IMR-90 (cell line): ENCODE data around the gene CMIP. TPM values are rescaled to one million over a fixed set of nuclear protein-coding genes. Genes with fewer than 3 reads are reported as not detected.

ENCODE experiments used
- ATAC-seq: fragments of 200-7000 bp; cut with Tn5 transposase; 2 replicates; pipeline ENCODE4 v1.9.1; 2020; ENCODE audit warnings: low read depth, mild to moderate bottlenecking, moderate library complexity
- BruUV-seq: library from RNA; stranded (reverse); fragments of 400-500 nt; replicated peaks from 2 replicates; lab custom pipeline; 2021; lab: Mats Ljungman, UMichigan
- CTCF ChIA-PET: fragments of 300-600 bp; formaldehyde crosslinking; extraction: SDS; loops from one replicate; lab custom pipeline; 2021; ENCODE audit warnings: antibody characterized with exemption; lab: Yijun Ruan, JAX
- POLR2A ChIA-PET: fragments of 300-600 bp; sonication (Branson Sonifier 250); formaldehyde crosslinking; loops from one replicate; lab custom pipeline; 2022; ENCODE audit warnings: antibody characterized with exemption; ENCODE audit not compliant: unreplicated experiment; lab: Charles Lee
- DNase-seq: peaks from one replicate; pipeline ENCODE4 v3.0.0; 2013
- H2AFZ ChIP-seq: replicated peaks from 2 replicates; pipeline ENCODE3; 2013; ENCODE audit warnings: low read length, mild to moderate bottlenecking; ENCODE audit not compliant: poor library complexity
- H2AK5ac ChIP-seq: 2 replicates; pipeline ENCODE4 v1.6.1; 2013; ENCODE audit warnings: low read depth, low read length, inconsistent platforms
- H2AK9ac ChIP-seq: replicated peaks from 2 replicates; pipeline ENCODE3; 2013; ENCODE audit warnings: mild to moderate bottlenecking, low read depth, low read length, moderate library complexity; ENCODE audit not compliant: poor library complexity
- H2BK120ac ChIP-seq: 2 replicates; pipeline ENCODE4 v1.6.1; 2013; ENCODE audit warnings: low read depth, low read length, inconsistent platforms
- H2BK15ac ChIP-seq: 3 replicates; pipeline ENCODE4 v1.6.1; 2013; ENCODE audit warnings: low read depth, low read length, inconsistent platforms
- H2BK20ac ChIP-seq: 2 replicates; pipeline ENCODE4 v1.6.1; 2013; ENCODE audit warnings: low read depth, mild to moderate bottlenecking, inconsistent platforms, low read length, moderate library complexity
- H2BK5ac ChIP-seq: 2 replicates; pipeline ENCODE4 v1.6.1; 2013; ENCODE audit warnings: mild to moderate bottlenecking, low read depth, low read length, inconsistent platforms; ENCODE audit not compliant: poor library complexity, severe bottlenecking
- H3K14ac ChIP-seq: replicated peaks from 2 replicates; pipeline ENCODE4 v1.6.1; 2013; ENCODE audit warnings: low read depth, low read length, inconsistent platforms
- H3K18ac ChIP-seq: 2 replicates; pipeline ENCODE4 v1.6.1; 2013; ENCODE audit warnings: low read depth, low read length, control low read depth
- H3K23ac ChIP-seq: 2 replicates; pipeline ENCODE4 v1.6.1; 2013; ENCODE audit warnings: low read depth, low read length, inconsistent platforms
- H3K27ac ChIP-seq: 2 replicates; pipeline ENCODE4 v1.5.1; 2013; ENCODE audit warnings: mild to moderate bottlenecking, control low read depth, low read length; ENCODE audit not compliant: insufficient read depth
- H3K27me3 ChIP-seq: 2 replicates; pipeline ENCODE4 v1.6.1; 2013; ENCODE audit warnings: low read length; ENCODE audit not compliant: control insufficient read depth, insufficient read depth
- H3K36me3 ChIP-seq: 2 replicates; pipeline ENCODE4 v1.6.1; 2013; ENCODE audit warnings: low read length, mixed read lengths; ENCODE audit not compliant: control insufficient read depth, insufficient read depth
- H3K4ac ChIP-seq: 2 replicates; pipeline ENCODE4 v1.6.1; 2013; ENCODE audit warnings: low read depth, low read length, inconsistent platforms
- H3K4me1 ChIP-seq: 2 replicates; pipeline ENCODE4 v1.6.1; 2013; ENCODE audit warnings: low read length, mixed read lengths; ENCODE audit not compliant: control insufficient read depth, insufficient read depth
- H3K4me2 ChIP-seq: 2 replicates; pipeline ENCODE4 v1.6.1; 2013; ENCODE audit warnings: low read depth, mild to moderate bottlenecking, control low read depth, low read length, moderate library complexity
- H3K4me3 ChIP-seq: 2 replicates; pipeline ENCODE4 v1.5.1; 2013; ENCODE audit warnings: low read depth, mild to moderate bottlenecking, control low read depth, low read length, moderate library complexity; ENCODE audit not compliant: insufficient read depth
- H3K56ac ChIP-seq: 2 replicates; pipeline ENCODE4 v1.6.1; 2013; ENCODE audit warnings: low read length, inconsistent platforms; ENCODE audit not compliant: insufficient read depth; ENCODE audit errors: extremely low read depth
- H3K79me1 ChIP-seq, 2 experiments: 2 replicates each; pipeline ENCODE4 v1.6.1; 2013; ENCODE audit warnings: low read length in 2 of 2, inconsistent platforms in 1 of 2, low read depth in 1 of 2
- H3K9ac ChIP-seq: 2 replicates; pipeline ENCODE4 v1.6.1; 2013; ENCODE audit warnings: low read depth, low read length, control low read depth
- H3K9me1 ChIP-seq: 2 replicates; pipeline ENCODE4 v1.6.1; 2013; ENCODE audit warnings: low read length, inconsistent platforms; ENCODE audit not compliant: insufficient read depth
- H3K9me3 ChIP-seq: 2 replicates; pipeline ENCODE4 v1.6.1; 2013; ENCODE audit warnings: low read length; ENCODE audit not compliant: control insufficient read depth, insufficient read depth
- H4K20me1 ChIP-seq: 2 replicates; pipeline ENCODE4 v1.6.1; 2013; ENCODE audit warnings: low read length, inconsistent platforms; ENCODE audit not compliant: insufficient read depth
- H4K5ac ChIP-seq: 2 replicates; pipeline ENCODE4 v1.6.1; 2013; ENCODE audit warnings: mild to moderate bottlenecking, low read depth, low read length, control low read depth
- H4K8ac ChIP-seq, 2 experiments: 2 replicates each; pipeline ENCODE4 v1.6.1; 2013; ENCODE audit warnings: low read depth in 2 of 2, low read length in 2 of 2, control low read depth in 1 of 2, inconsistent platforms in 1 of 2
- H4K91ac ChIP-seq: 2 replicates; pipeline ENCODE4 v1.6.1; 2013; ENCODE audit warnings: low read depth, low read length, inconsistent platforms; ENCODE audit not compliant: insufficient read depth
- BHLHE40 ChIP-seq: fragments of 150-350 bp; IDR thresholded peaks from 2 replicates; pipeline ENCODE4 v1.6.1; 2016; ENCODE audit warnings: mild to moderate bottlenecking, low read depth, low read length
- CEBPB ChIP-seq: IDR thresholded peaks from 2 replicates; pipeline ENCODE4 v1.6.1; 2012; ENCODE audit warnings: low read depth, low read length, improper control_type of control experiment
- CHD1 ChIP-seq: IDR thresholded peaks from 2 replicates; pipeline ENCODE4 v1.6.1; 2012; ENCODE audit warnings: low read depth, low read length, improper control_type of control experiment
- CTCF ChIP-seq: conservative IDR thresholded peaks from 2 replicates; pipeline ENCODE4 v1.5.1; 2012; ENCODE audit warnings: mild to moderate bottlenecking, low read depth, low read length, improper control_type of control experiment
- ELK1 ChIP-seq: fragments of 150-350 bp; IDR thresholded peaks from 2 replicates; pipeline ENCODE4 v1.6.1; 2016; ENCODE audit warnings: low read depth, mild to moderate bottlenecking, low read length, moderate library complexity, borderline replicate concordance
- FOS ChIP-seq: fragments of 150-350 bp; IDR thresholded peaks from 2 replicates; pipeline ENCODE4 v1.6.1; 2016; ENCODE audit warnings: low read depth, low read length
- MAFK ChIP-seq: IDR thresholded peaks from 2 replicates; pipeline ENCODE4 v1.6.1; 2012; ENCODE audit warnings: low read depth, low read length, improper control_type of control experiment
- MAZ ChIP-seq: IDR thresholded peaks from 2 replicates; pipeline ENCODE4 v1.6.1; 2012; ENCODE audit warnings: low read depth, mild to moderate bottlenecking, low read length, improper control_type of control experiment, moderate library complexity, borderline replicate concordance
- MXI1 ChIP-seq: IDR thresholded peaks from 2 replicates; pipeline ENCODE4 v1.6.1; 2012; ENCODE audit warnings: low read depth, mild to moderate bottlenecking, low read length, moderate library complexity, borderline replicate concordance
- NFE2L2 ChIP-seq: fragments of 150-350 bp; IDR thresholded peaks from 2 replicates; pipeline ENCODE4 v1.6.1; 2016; ENCODE audit warnings: low read depth, mild to moderate bottlenecking, low read length
- POLR2A ChIP-seq: IDR thresholded peaks from 2 replicates; pipeline ENCODE4 v1.6.1; 2012; ENCODE audit warnings: mild to moderate bottlenecking, low read depth, low read length
- RAD21 ChIP-seq: IDR thresholded peaks from 2 replicates; pipeline ENCODE4 v1.6.1; 2012; ENCODE audit warnings: low read length, improper control_type of control experiment
- RCOR1 ChIP-seq: IDR thresholded peaks from 2 replicates; pipeline ENCODE4 v1.6.1; 2012; ENCODE audit warnings: mild to moderate bottlenecking, low read length, improper control_type of control experiment; ENCODE audit not compliant: insufficient replicate concordance
- RFX5 ChIP-seq: IDR thresholded peaks from 2 replicates; pipeline ENCODE4 v1.8.0; 2012; ENCODE audit warnings: low read depth, mild to moderate bottlenecking, low read length, moderate library complexity
- SMC3 ChIP-seq: fragments of 150-350 bp; IDR thresholded peaks from 2 replicates; pipeline ENCODE4 v1.6.1; 2016; ENCODE audit warnings: low read depth, mild to moderate bottlenecking, antibody characterized with exemption, low read length, moderate library complexity
- WGBS, 2 experiments: methylation state at CpG; one replicate each; pipeline versions ENCODE4 v1.1.5 to v1.1.7; 2013; ENCODE audit warnings: missing lambda C conversion rate in 2 of 2; ENCODE audit not compliant: insufficient read length in 1 of 2; ENCODE audit errors: extremely low coverage in 2 of 2; 5-methylcytosine and 5-hydroxymethylcytosine counted together
- dilution Hi-C: fragments of 300-500 bp; cut with HindIII; formaldehyde crosslinking; loops from one replicate; pipeline ENCODE4 v1.14.3; 2018; ENCODE audit warnings: low sequenced_read_pairs; ENCODE audit not compliant: unreplicated experiment
- in situ Hi-C: fragments of 300-500 bp; cut with MboI; formaldehyde crosslinking; loops from 3 replicates; pipeline ENCODE4 v1.14.3; 2019; ENCODE audit warnings: low sequenced_read_pairs, inconsistent platforms, mixed read lengths
- intact Hi-C: fragments of 100-400 bp; cut with micrococcal nuclease; formaldehyde crosslinking; loops from 2 replicates; pipeline ENCODE4 v1.10.0; 2022
- polyA plus RNA-seq, 3 experiments: library from polyadenylated mRNA; depleted of rRNA; stranded (reverse); fragments of >200 nt; gene quantifications; 2 replicates each; pipeline ENCODE4 v1.2.3, GENCODE V29; 2012; ENCODE audit warnings: low replicate concordance in 1 of 3
- total RNA-seq: library from RNA; depleted of rRNA; stranded (reverse); fragments of >200 nt; gene quantifications from 2 replicates; pipeline ENCODE4 v1.2.3, GENCODE V29; 2012
- TF ChIP-seq, protein P1 (sequence below): fragments of 150-350 bp; IDR thresholded peaks from 2 replicates; pipeline ENCODE4 v1.6.1; 2017; ENCODE audit warnings: mild to moderate bottlenecking, antibody characterized with exemption, low read length, low read depth

The CMIP gene
- total and polyA plus RNA-seq, 2 of the 4 experiments (the other 2 are of a cell fraction), result 3.2 to 11.6 TPM

DNA sequence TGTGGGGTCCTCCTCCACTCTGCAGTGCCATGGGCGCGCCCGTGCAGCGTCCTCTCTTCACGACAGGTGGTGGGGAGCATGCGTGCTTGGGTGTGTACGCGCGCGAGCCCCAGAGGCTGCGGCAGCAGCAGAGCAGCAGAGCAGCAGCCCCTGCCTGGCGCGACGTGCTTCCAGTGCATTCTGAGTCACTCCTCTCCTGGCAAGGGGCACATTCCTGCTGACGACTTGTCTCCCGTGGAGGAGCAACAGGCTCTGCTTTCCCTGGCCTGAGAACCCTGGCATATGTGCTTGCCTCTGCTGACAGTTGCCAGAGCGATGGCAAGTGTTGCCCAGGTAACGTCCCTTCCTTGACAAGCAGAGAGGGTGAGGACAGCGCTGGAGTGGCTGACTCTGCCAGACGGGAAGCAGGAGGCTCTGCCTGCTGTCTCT lies 200.7 kb downstream of the CMIP start:
- WGBS, 2 experiments, result 68% methylated on average over 16 of the region's 20 CpGs; no CpG with 5 or more reads in 1 of the 2 experiments
- in situ Hi-C loops, result no loop called here

More for the DNA sequence above, 200.7 kb downstream of the CMIP start:
- DNase-seq, result peak; percentile 85
- Histone ChIP-seq H4K20me1 (peaks cover 65% of the 10 kb centered on the region), H3K18ac (no peak overlapping the region), H3K27me3 (no peaks in the 10 kb centered on the region), H3K4ac (no peak overlapping the region; the same call in 1 of the 2 replicates), H2BK15ac (no peak overlapping the region), H4K5ac (no peak overlapping the region), H2BK5ac (no peak overlapping the region), H4K8ac (no peak overlapping the region), H3K14ac (no peak overlapping the region), H2BK20ac (no peak overlapping the region), H3K36me3 (peaks cover 7% of the 10 kb centered on the region; the same call in 1 of the 2 replicates), H3K79me1 (peaks cover 27 to 57% of the 10 kb centered on the region in 2 experiments), H2AK5ac (no peak overlapping the region; the same call in 1 of the 2 replicates), H2AK9ac (peak overlapping the region; percentile 46), H2AFZ (peak overlapping the region; percentile 6), H3K27ac (no peak overlapping the region), H3K4me2 (no peak overlapping the region), H3K4me1 (peaks cover 20% of the 10 kb centered on the region), H3K9ac (no peak overlapping the region), H2BK120ac (no peak overlapping the region), H3K4me3 (no peak overlapping the region), H3K23ac (no peak overlapping the region), H3K9me3 (peaks cover 3% of the 10 kb centered on the region), H4K91ac (no peak overlapping the region; the same call in 1 of the 2 replicates), H3K56ac (no peak overlapping the region), H3K9me1 (peaks cover 13% of the 10 kb centered on the region)
- CTCF ChIA-PET, result no interaction called here
- TF ChIP-seq CHD1 (no peak), RAD21 (no peak), CEBPB (0 out of 2 replicates have a peak, but pooled peaks have one; percentile 14), BHLHE40 (peak; percentile 44; the same call in 1 of the 2 replicates), MXI1 (no peak), MAFK (no peak), ELK1 (no peak), RFX5 (no peak), POLR2A (no peak), RCOR1 (no peak), CTCF (no peak), SMC3 (no peak), FOS (peak; percentile 60; the same call in 1 of the 2 replicates), MAZ (peak; percentile 65; the same call in 1 of the 2 replicates), NFE2L2 (no peak)
- TF ChIP-seq, protein P1, sequence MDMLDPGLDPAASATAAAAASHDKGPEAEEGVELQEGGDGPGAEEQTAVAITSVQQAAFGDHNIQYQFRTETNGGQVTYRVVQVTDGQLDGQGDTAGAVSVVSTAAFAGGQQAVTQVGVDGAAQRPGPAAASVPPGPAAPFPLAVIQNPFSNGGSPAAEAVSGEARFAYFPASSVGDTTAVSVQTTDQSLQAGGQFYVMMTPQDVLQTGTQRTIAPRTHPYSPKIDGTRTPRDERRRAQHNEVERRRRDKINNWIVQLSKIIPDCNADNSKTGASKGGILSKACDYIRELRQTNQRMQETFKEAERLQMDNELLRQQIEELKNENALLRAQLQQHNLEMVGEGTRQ, result no peak
- ATAC-seq, result peak; percentile 61
- POLR2A ChIA-PET, result no interaction called here
- no TSS peak for BruUV-seq
- dilution Hi-C loops, result no loop called here
- intact Hi-C loops, result no loop called here
